HCT116 (cell line): ENCODE measurements around the gene RFTN1.

Experiments
- ELF1 ChIP-seq: IDR thresholded peaks from 2 replicates; pipeline ENCODE4 v1.6.1; 2012; ENCODE audit warnings: low read depth, borderline replicate concordance
- EZH2phosphoT487 ChIP-seq: fragments of 200-600 bp; IDR thresholded peaks from 2 replicates; pipeline ENCODE4 v1.6.1; 2018; ENCODE audit warnings: antibody characterized with exemption, borderline replicate concordance
- JUND ChIP-seq: IDR thresholded peaks from 2 replicates; pipeline ENCODE4 v1.6.1; 2012
- POLR2AphosphoS5 ChIP-seq: IDR thresholded peaks from 2 replicates; pipeline ENCODE4 v1.6.1; 2011; ENCODE audit warnings: mild to moderate bottlenecking, low read depth, low read length, moderate library complexity
- RAD21 ChIP-seq: IDR thresholded peaks from 2 replicates; pipeline ENCODE4 v1.6.1; 2012; ENCODE audit warnings: low read depth, mild to moderate bottlenecking
- TF ChIP-seq, protein P1 (sequence below), 3 experiments: fragments of 200-600 bp in 1 of 3; sonication (generic) in 1 of 3; IDR thresholded peaks in 2 of 3; conservative IDR thresholded peaks in 1 of 3; 2 replicates each; pipeline ENCODE4 v1.5.1; 2012 to 2017; ENCODE audit warnings: low read depth in 2 of 3, low read length in 2 of 3, antibody characterized with exemption in 1 of 3, borderline replicate concordance in 1 of 3, control low read depth in 1 of 3, mild to moderate bottlenecking in 1 of 3, mixed read lengths in 1 of 3, mixed run types in 1 of 3, moderate library complexity in 1 of 3; ENCODE audit not compliant: insufficient read depth in 1 of 3
- TF ChIP-seq, protein P2 (sequence below): IDR thresholded peaks from 2 replicates; pipeline ENCODE4 v1.6.1; 2012

DNA sequence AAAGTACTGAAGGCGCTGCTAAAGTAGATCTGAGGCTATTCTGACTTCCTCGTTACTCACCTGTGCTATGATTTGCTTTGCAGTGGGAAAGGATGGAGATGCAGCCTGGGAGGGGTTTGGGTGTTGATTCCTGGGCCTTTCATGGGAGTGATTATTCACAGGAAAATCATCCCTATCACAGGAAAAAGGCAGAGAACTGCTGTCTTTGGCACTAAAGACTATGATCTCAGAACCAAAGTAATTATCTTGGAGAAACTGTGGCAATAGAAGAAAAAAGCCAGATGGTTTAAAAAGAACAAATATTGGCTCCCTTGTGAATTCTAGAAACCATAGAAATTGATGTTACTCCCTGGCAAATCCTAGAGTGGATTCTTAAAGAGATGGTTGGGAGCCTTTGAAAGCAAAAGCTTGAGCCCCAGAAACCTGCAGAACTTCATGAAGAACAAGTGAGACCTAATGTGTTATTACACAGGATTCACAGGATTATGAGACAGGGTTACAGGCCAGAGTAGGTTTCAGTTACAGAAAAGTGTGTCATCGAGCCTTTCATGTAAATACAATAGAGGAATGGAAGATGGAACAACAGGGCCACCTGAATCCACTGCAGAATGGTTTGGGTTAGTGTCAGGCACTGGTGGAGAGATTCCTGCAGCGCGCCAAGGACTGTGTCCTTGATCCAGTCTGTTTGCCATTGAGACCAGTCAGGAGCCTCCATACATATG is 162.7 kb downstream of the RFTN1 start:
- TF ChIP-seq POLR2AphosphoS5 = no peak
- TF ChIP-seq, protein P1, sequence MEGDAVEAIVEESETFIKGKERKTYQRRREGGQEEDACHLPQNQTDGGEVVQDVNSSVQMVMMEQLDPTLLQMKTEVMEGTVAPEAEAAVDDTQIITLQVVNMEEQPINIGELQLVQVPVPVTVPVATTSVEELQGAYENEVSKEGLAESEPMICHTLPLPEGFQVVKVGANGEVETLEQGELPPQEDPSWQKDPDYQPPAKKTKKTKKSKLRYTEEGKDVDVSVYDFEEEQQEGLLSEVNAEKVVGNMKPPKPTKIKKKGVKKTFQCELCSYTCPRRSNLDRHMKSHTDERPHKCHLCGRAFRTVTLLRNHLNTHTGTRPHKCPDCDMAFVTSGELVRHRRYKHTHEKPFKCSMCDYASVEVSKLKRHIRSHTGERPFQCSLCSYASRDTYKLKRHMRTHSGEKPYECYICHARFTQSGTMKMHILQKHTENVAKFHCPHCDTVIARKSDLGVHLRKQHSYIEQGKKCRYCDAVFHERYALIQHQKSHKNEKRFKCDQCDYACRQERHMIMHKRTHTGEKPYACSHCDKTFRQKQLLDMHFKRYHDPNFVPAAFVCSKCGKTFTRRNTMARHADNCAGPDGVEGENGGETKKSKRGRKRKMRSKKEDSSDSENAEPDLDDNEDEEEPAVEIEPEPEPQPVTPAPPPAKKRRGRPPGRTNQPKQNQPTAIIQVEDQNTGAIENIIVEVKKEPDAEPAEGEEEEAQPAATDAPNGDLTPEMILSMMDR (IDR thresholded peaks at IDR 0.05 in 2 of 3, conservative IDR thresholded peaks at IDR 0.05 in 1 of 3; ENCODE audit: borderline replicate concordance in 1 of 3, insufficient read depth in 1 of 3, low read depth in 2 of 3, low read length in 2 of 3) = no peak
- no peak for TF ChIP-seq ELF1
- no peak for TF ChIP-seq JUND
- TF ChIP-seq, protein P2, sequence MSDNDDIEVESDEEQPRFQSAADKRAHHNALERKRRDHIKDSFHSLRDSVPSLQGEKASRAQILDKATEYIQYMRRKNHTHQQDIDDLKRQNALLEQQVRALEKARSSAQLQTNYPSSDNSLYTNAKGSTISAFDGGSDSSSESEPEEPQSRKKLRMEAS = no peak
- no peak for TF ChIP-seq EZH2phosphoT487
- TF ChIP-seq RAD21 = no peak
